IMR-90 (cell line): ENCODE data around the gene PEX19. TPM values are rescaled to one million over a fixed set of nuclear protein-coding genes. Genes with fewer than 3 reads are reported as not detected.

ENCODE experiments used
- ATAC-seq: fragments of 200-7000 bp; cut with Tn5 transposase; 2 replicates; pipeline ENCODE4 v1.9.1; 2020; ENCODE audit warnings: low read depth, mild to moderate bottlenecking, moderate library complexity
- BruUV-seq: library from RNA; stranded (reverse); fragments of 400-500 nt; replicated peaks from 2 replicates; lab custom pipeline; 2021; lab: Mats Ljungman, UMichigan
- CTCF ChIA-PET: fragments of 300-600 bp; formaldehyde crosslinking; extraction: SDS; loops from one replicate; lab custom pipeline; 2021; ENCODE audit warnings: antibody characterized with exemption; lab: Yijun Ruan, JAX
- POLR2A ChIA-PET: fragments of 300-600 bp; sonication (Branson Sonifier 250); formaldehyde crosslinking; loops from one replicate; lab custom pipeline; 2022; ENCODE audit warnings: antibody characterized with exemption; ENCODE audit not compliant: unreplicated experiment; lab: Charles Lee
- DNase-seq: peaks from one replicate; pipeline ENCODE4 v3.0.0; 2013
- H2AFZ ChIP-seq: replicated peaks from 2 replicates; pipeline ENCODE3; 2013; ENCODE audit warnings: low read length, mild to moderate bottlenecking; ENCODE audit not compliant: poor library complexity
- H2AK5ac ChIP-seq: 2 replicates; pipeline ENCODE4 v1.6.1; 2013; ENCODE audit warnings: low read depth, low read length, inconsistent platforms
- H2AK9ac ChIP-seq: replicated peaks from 2 replicates; pipeline ENCODE3; 2013; ENCODE audit warnings: mild to moderate bottlenecking, low read depth, low read length, moderate library complexity; ENCODE audit not compliant: poor library complexity
- H2BK120ac ChIP-seq: 2 replicates; pipeline ENCODE4 v1.6.1; 2013; ENCODE audit warnings: low read depth, low read length, inconsistent platforms
- H2BK15ac ChIP-seq: 3 replicates; pipeline ENCODE4 v1.6.1; 2013; ENCODE audit warnings: low read depth, low read length, inconsistent platforms
- H2BK20ac ChIP-seq: 2 replicates; pipeline ENCODE4 v1.6.1; 2013; ENCODE audit warnings: low read depth, mild to moderate bottlenecking, inconsistent platforms, low read length, moderate library complexity
- H2BK5ac ChIP-seq: 2 replicates; pipeline ENCODE4 v1.6.1; 2013; ENCODE audit warnings: mild to moderate bottlenecking, low read depth, low read length, inconsistent platforms; ENCODE audit not compliant: poor library complexity, severe bottlenecking
- H3K14ac ChIP-seq: replicated peaks from 2 replicates; pipeline ENCODE4 v1.6.1; 2013; ENCODE audit warnings: low read depth, low read length, inconsistent platforms
- H3K18ac ChIP-seq: 2 replicates; pipeline ENCODE4 v1.6.1; 2013; ENCODE audit warnings: low read depth, low read length, control low read depth
- H3K23ac ChIP-seq: 2 replicates; pipeline ENCODE4 v1.6.1; 2013; ENCODE audit warnings: low read depth, low read length, inconsistent platforms
- H3K27ac ChIP-seq: 2 replicates; pipeline ENCODE4 v1.5.1; 2013; ENCODE audit warnings: mild to moderate bottlenecking, control low read depth, low read length; ENCODE audit not compliant: insufficient read depth
- H3K27me3 ChIP-seq: 2 replicates; pipeline ENCODE4 v1.6.1; 2013; ENCODE audit warnings: low read length; ENCODE audit not compliant: control insufficient read depth, insufficient read depth
- H3K36me3 ChIP-seq: 2 replicates; pipeline ENCODE4 v1.6.1; 2013; ENCODE audit warnings: low read length, mixed read lengths; ENCODE audit not compliant: control insufficient read depth, insufficient read depth
- H3K4ac ChIP-seq: 2 replicates; pipeline ENCODE4 v1.6.1; 2013; ENCODE audit warnings: low read depth, low read length, inconsistent platforms
- H3K4me1 ChIP-seq: 2 replicates; pipeline ENCODE4 v1.6.1; 2013; ENCODE audit warnings: low read length, mixed read lengths; ENCODE audit not compliant: control insufficient read depth, insufficient read depth
- H3K4me2 ChIP-seq: 2 replicates; pipeline ENCODE4 v1.6.1; 2013; ENCODE audit warnings: low read depth, mild to moderate bottlenecking, control low read depth, low read length, moderate library complexity
- H3K4me3 ChIP-seq: 2 replicates; pipeline ENCODE4 v1.5.1; 2013; ENCODE audit warnings: low read depth, mild to moderate bottlenecking, control low read depth, low read length, moderate library complexity; ENCODE audit not compliant: insufficient read depth
- H3K56ac ChIP-seq: 2 replicates; pipeline ENCODE4 v1.6.1; 2013; ENCODE audit warnings: low read length, inconsistent platforms; ENCODE audit not compliant: insufficient read depth; ENCODE audit errors: extremely low read depth
- H3K79me1 ChIP-seq, 2 experiments: 2 replicates each; pipeline ENCODE4 v1.6.1; 2013; ENCODE audit warnings: low read length in 2 of 2, inconsistent platforms in 1 of 2, low read depth in 1 of 2
- H3K9ac ChIP-seq: 2 replicates; pipeline ENCODE4 v1.6.1; 2013; ENCODE audit warnings: low read depth, low read length, control low read depth
- H3K9me1 ChIP-seq: 2 replicates; pipeline ENCODE4 v1.6.1; 2013; ENCODE audit warnings: low read length, inconsistent platforms; ENCODE audit not compliant: insufficient read depth
- H3K9me3 ChIP-seq: 2 replicates; pipeline ENCODE4 v1.6.1; 2013; ENCODE audit warnings: low read length; ENCODE audit not compliant: control insufficient read depth, insufficient read depth
- H4K20me1 ChIP-seq: 2 replicates; pipeline ENCODE4 v1.6.1; 2013; ENCODE audit warnings: low read length, inconsistent platforms; ENCODE audit not compliant: insufficient read depth
- H4K5ac ChIP-seq: 2 replicates; pipeline ENCODE4 v1.6.1; 2013; ENCODE audit warnings: mild to moderate bottlenecking, low read depth, low read length, control low read depth
- H4K8ac ChIP-seq, 2 experiments: 2 replicates each; pipeline ENCODE4 v1.6.1; 2013; ENCODE audit warnings: low read depth in 2 of 2, low read length in 2 of 2, control low read depth in 1 of 2, inconsistent platforms in 1 of 2
- H4K91ac ChIP-seq: 2 replicates; pipeline ENCODE4 v1.6.1; 2013; ENCODE audit warnings: low read depth, low read length, inconsistent platforms; ENCODE audit not compliant: insufficient read depth
- BHLHE40 ChIP-seq: fragments of 150-350 bp; IDR thresholded peaks from 2 replicates; pipeline ENCODE4 v1.6.1; 2016; ENCODE audit warnings: mild to moderate bottlenecking, low read depth, low read length
- CEBPB ChIP-seq: IDR thresholded peaks from 2 replicates; pipeline ENCODE4 v1.6.1; 2012; ENCODE audit warnings: low read depth, low read length, improper control_type of control experiment
- FOS ChIP-seq: fragments of 150-350 bp; IDR thresholded peaks from 2 replicates; pipeline ENCODE4 v1.6.1; 2016; ENCODE audit warnings: low read depth, low read length
- MAFK ChIP-seq: IDR thresholded peaks from 2 replicates; pipeline ENCODE4 v1.6.1; 2012; ENCODE audit warnings: low read depth, low read length, improper control_type of control experiment
- MAZ ChIP-seq: IDR thresholded peaks from 2 replicates; pipeline ENCODE4 v1.6.1; 2012; ENCODE audit warnings: low read depth, mild to moderate bottlenecking, low read length, improper control_type of control experiment, moderate library complexity, borderline replicate concordance
- MXI1 ChIP-seq: IDR thresholded peaks from 2 replicates; pipeline ENCODE4 v1.6.1; 2012; ENCODE audit warnings: low read depth, mild to moderate bottlenecking, low read length, moderate library complexity, borderline replicate concordance
- NFE2L2 ChIP-seq: fragments of 150-350 bp; IDR thresholded peaks from 2 replicates; pipeline ENCODE4 v1.6.1; 2016; ENCODE audit warnings: low read depth, mild to moderate bottlenecking, low read length
- POLR2A ChIP-seq: IDR thresholded peaks from 2 replicates; pipeline ENCODE4 v1.6.1; 2012; ENCODE audit warnings: mild to moderate bottlenecking, low read depth, low read length
- RCOR1 ChIP-seq: IDR thresholded peaks from 2 replicates; pipeline ENCODE4 v1.6.1; 2012; ENCODE audit warnings: mild to moderate bottlenecking, low read length, improper control_type of control experiment; ENCODE audit not compliant: insufficient replicate concordance
- RFX5 ChIP-seq: IDR thresholded peaks from 2 replicates; pipeline ENCODE4 v1.8.0; 2012; ENCODE audit warnings: low read depth, mild to moderate bottlenecking, low read length, moderate library complexity
- SMC3 ChIP-seq: fragments of 150-350 bp; IDR thresholded peaks from 2 replicates; pipeline ENCODE4 v1.6.1; 2016; ENCODE audit warnings: low read depth, mild to moderate bottlenecking, antibody characterized with exemption, low read length, moderate library complexity
- WGBS, 2 experiments: methylation state at CpG; one replicate each; pipeline versions ENCODE4 v1.1.5 to v1.1.7; 2013; ENCODE audit warnings: missing lambda C conversion rate in 2 of 2; ENCODE audit not compliant: insufficient read length in 1 of 2; ENCODE audit errors: extremely low coverage in 2 of 2; 5-methylcytosine and 5-hydroxymethylcytosine counted together
- dilution Hi-C: fragments of 300-500 bp; cut with HindIII; formaldehyde crosslinking; loops from one replicate; pipeline ENCODE4 v1.14.3; 2018; ENCODE audit warnings: low sequenced_read_pairs; ENCODE audit not compliant: unreplicated experiment
- in situ Hi-C: fragments of 300-500 bp; cut with MboI; formaldehyde crosslinking; loops from 3 replicates; pipeline ENCODE4 v1.14.3; 2019; ENCODE audit warnings: low sequenced_read_pairs, inconsistent platforms, mixed read lengths
- intact Hi-C: fragments of 100-400 bp; cut with micrococcal nuclease; formaldehyde crosslinking; loops from 2 replicates; pipeline ENCODE4 v1.10.0; 2022
- polyA plus RNA-seq, 3 experiments: library from polyadenylated mRNA; depleted of rRNA; stranded (reverse); fragments of >200 nt; gene quantifications; 2 replicates each; pipeline ENCODE4 v1.2.3, GENCODE V29; 2012; ENCODE audit warnings: low replicate concordance in 1 of 3
- total RNA-seq: library from RNA; depleted of rRNA; stranded (reverse); fragments of >200 nt; gene quantifications from 2 replicates; pipeline ENCODE4 v1.2.3, GENCODE V29; 2012
- TF ChIP-seq, protein P1 (sequence below): fragments of 150-350 bp; IDR thresholded peaks from 2 replicates; pipeline ENCODE4 v1.6.1; 2016; ENCODE audit warnings: low read depth, mild to moderate bottlenecking, low read length, moderate library complexity, borderline replicate concordance
- TF ChIP-seq, protein P2 (sequence below): fragments of 150-350 bp; IDR thresholded peaks from 2 replicates; pipeline ENCODE4 v1.6.1; 2017; ENCODE audit warnings: mild to moderate bottlenecking, antibody characterized with exemption, low read length, low read depth
- TF ChIP-seq, protein P3 (sequence below): conservative IDR thresholded peaks from 2 replicates; pipeline ENCODE4 v1.5.1; 2012; ENCODE audit warnings: mild to moderate bottlenecking, low read depth, low read length, improper control_type of control experiment

PEX19 gene
- total and polyA plus RNA-seq, 2 of the 4 experiments (the other 2 are of a cell fraction) = 44.5 to 67.7 TPM

GRCh38 chr1:160309571-160309970, 24.6 kb upstream of the PEX19 start:
- Histone ChIP-seq H3K4ac (no peak overlapping the region), H3K14ac (no peak overlapping the region), H2AK5ac (no peak overlapping the region), H3K36me3 (peaks cover 60% of the 10 kb centered on the region), H2AFZ (no peak overlapping the region), H3K4me2 (no peak overlapping the region), H3K18ac (no peak overlapping the region), H3K9ac (no peak overlapping the region), H3K4me1 (no peaks in the 10 kb centered on the region), H2BK20ac (no peak overlapping the region), H4K5ac (no peak overlapping the region), H3K79me1 (peaks cover 31 to 36% of the 10 kb centered on the region in 2 experiments), H4K91ac (no peak overlapping the region), H3K9me3 (no peaks in the 10 kb centered on the region), H2BK120ac (no peak overlapping the region), H4K8ac (no peak overlapping the region), H3K9me1 (no peaks in the 10 kb centered on the region; the same call in 1 of the 2 replicates), H3K27me3 (no peaks in the 10 kb centered on the region), H3K4me3 (no peak overlapping the region), H2BK15ac (no peak overlapping the region), H4K20me1 (peaks cover 21% of the 10 kb centered on the region), H2BK5ac (no peak overlapping the region), H2AK9ac (no peak overlapping the region), H3K56ac (no peak overlapping the region), H3K27ac (no peak overlapping the region), H3K23ac (no peak overlapping the region)
- no CpG with 5 or more reads among the region's 1 CpG for WGBS, 2 experiments
- dilution Hi-C loops (no loop called here), intact Hi-C loops (no loop called here), in situ Hi-C loops (no loop called here)
- ATAC-seq = no peak
- BruUV-seq = no TSS peak
- TF ChIP-seq MXI1 (no peak), FOS (no peak), BHLHE40 (no peak), CEBPB (no peak), MAZ (no peak), NFE2L2 (no peak), SMC3 (no peak), RFX5 (no peak), POLR2A (no peak), RCOR1 (no peak), MAFK (no peak)
- TF ChIP-seq, protein P1, sequence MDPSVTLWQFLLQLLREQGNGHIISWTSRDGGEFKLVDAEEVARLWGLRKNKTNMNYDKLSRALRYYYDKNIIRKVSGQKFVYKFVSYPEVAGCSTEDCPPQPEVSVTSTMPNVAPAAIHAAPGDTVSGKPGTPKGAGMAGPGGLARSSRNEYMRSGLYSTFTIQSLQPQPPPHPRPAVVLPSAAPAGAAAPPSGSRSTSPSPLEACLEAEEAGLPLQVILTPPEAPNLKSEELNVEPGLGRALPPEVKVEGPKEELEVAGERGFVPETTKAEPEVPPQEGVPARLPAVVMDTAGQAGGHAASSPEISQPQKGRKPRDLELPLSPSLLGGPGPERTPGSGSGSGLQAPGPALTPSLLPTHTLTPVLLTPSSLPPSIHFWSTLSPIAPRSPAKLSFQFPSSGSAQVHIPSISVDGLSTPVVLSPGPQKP = no peak
- TF ChIP-seq, protein P2, sequence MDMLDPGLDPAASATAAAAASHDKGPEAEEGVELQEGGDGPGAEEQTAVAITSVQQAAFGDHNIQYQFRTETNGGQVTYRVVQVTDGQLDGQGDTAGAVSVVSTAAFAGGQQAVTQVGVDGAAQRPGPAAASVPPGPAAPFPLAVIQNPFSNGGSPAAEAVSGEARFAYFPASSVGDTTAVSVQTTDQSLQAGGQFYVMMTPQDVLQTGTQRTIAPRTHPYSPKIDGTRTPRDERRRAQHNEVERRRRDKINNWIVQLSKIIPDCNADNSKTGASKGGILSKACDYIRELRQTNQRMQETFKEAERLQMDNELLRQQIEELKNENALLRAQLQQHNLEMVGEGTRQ = no peak
- TF ChIP-seq, protein P3, sequence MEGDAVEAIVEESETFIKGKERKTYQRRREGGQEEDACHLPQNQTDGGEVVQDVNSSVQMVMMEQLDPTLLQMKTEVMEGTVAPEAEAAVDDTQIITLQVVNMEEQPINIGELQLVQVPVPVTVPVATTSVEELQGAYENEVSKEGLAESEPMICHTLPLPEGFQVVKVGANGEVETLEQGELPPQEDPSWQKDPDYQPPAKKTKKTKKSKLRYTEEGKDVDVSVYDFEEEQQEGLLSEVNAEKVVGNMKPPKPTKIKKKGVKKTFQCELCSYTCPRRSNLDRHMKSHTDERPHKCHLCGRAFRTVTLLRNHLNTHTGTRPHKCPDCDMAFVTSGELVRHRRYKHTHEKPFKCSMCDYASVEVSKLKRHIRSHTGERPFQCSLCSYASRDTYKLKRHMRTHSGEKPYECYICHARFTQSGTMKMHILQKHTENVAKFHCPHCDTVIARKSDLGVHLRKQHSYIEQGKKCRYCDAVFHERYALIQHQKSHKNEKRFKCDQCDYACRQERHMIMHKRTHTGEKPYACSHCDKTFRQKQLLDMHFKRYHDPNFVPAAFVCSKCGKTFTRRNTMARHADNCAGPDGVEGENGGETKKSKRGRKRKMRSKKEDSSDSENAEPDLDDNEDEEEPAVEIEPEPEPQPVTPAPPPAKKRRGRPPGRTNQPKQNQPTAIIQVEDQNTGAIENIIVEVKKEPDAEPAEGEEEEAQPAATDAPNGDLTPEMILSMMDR = no peak
- ChIA-PET CTCF (interaction anchor here (1.5 to 1.6 kb wide), 2 partner anchors 18 to 116 kb away, joined by 4 to 5 read pairs; no protein-coding TSS in a partner anchor), POLR2A (no interaction called here)
- DNase-seq = no peak
